HCT116 (cell line): ENCODE data around the gene TNRC6B. TPM values are rescaled to one million over a fixed set of nuclear protein-coding genes. Genes with fewer than 3 reads are reported as not detected.
"Not testable (repeated sequence)": the region's sequence is repeated elsewhere in the genome, so short reads cannot be mapped to it uniquely, and the experiment has no call there.

Experiments used
- ATAC-seq: fragments of 200-7000 bp; cut with Tn5 transposase; 2 replicates; pipeline ENCODE4 v1.9.1; 2020; ENCODE audit warnings: mild to moderate bottlenecking, moderate library complexity
- BruUV-seq: library from RNA; stranded (reverse); fragments of 400-500 nt; replicated peaks from 2 replicates; lab custom pipeline; 2021; lab: Mats Ljungman, UMichigan
- CTCF ChIA-PET: fragments of 300-600 bp; sonication (Branson Sonifier 250); formaldehyde crosslinking; loops from one replicate; lab custom pipeline; 2021; ENCODE audit warnings: antibody characterized with exemption; lab: Charles Lee
- POLR2A ChIA-PET: fragments of 300-600, 350-600 bp; sonication (Branson Sonifier 250); formaldehyde crosslinking; loops from one replicate; lab custom pipeline; 2021; ENCODE audit warnings: antibody characterized with exemption; lab: Charles Lee
- RAD21 ChIA-PET, 2 experiments: fragments of 300-600 bp; sonication (Branson Sonifier 250); formaldehyde crosslinking; loops; one replicate each; lab custom pipeline; 2023; ENCODE audit warnings: low total read pairs in 2 of 2; ENCODE audit not compliant: uncharacterized antibody in 2 of 2, unreplicated experiment in 2 of 2, low non-redundant PET in 1 of 2; lab: Charles Lee
- DNase-seq: peaks from one replicate; pipeline ENCODE4 v3.0.0-alpha.2; 2010; ENCODE audit warnings: low read depth, low spot score
- H2AFZ ChIP-seq: fragments of 200-600 bp; shearing (Covaris generic), sonication (generic); 2 replicates; pipeline ENCODE4 v1.6.1; 2017; ENCODE audit warnings: low read depth, mixed run types, mixed read lengths, antibody characterized with exemption, low read length; ENCODE audit not compliant: poor library complexity, severe bottlenecking
- H3K27ac ChIP-seq: 2 replicates; pipeline ENCODE4 v1.5.1; 2012; ENCODE audit warnings: low read depth, low read length
- H3K27me3 ChIP-seq: fragments of 200-600 bp; sonication (generic); 2 replicates; pipeline ENCODE4 v1.6.1; 2016; ENCODE audit warnings: mixed run types, low read length, mixed read lengths; ENCODE audit not compliant: insufficient read depth
- H3K36me3 ChIP-seq, 2 experiments: fragments of 200-500 bp in 1 of 2; fragments of 200-600 bp in 1 of 2; sonication (Bioruptor generic) in 1 of 2; sonication (generic) in 1 of 2; 2 replicates each; pipeline versions ENCODE4 v1.5.1 to v1.6.1; 2014 to 2016; ENCODE audit warnings: low read length in 2 of 2, inconsistent platforms in 1 of 2, mixed read lengths in 1 of 2, mixed run types in 1 of 2; ENCODE audit not compliant: insufficient read depth in 2 of 2, control insufficient read depth in 1 of 2
- H3K4me1 ChIP-seq, 2 experiments: fragments of 200-600 bp in 1 of 2; sonication (generic) in 1 of 2; 2 replicates each; pipeline versions ENCODE4 v1.5.1 to v1.6.1; 2012 to 2017; ENCODE audit warnings: low read length in 2 of 2, inconsistent platforms in 1 of 2, mild to moderate bottlenecking in 1 of 2, mixed read lengths in 1 of 2, mixed run types in 1 of 2, moderate library complexity in 1 of 2; ENCODE audit not compliant: insufficient read depth in 2 of 2, control insufficient read depth in 1 of 2
- H3K4me2 ChIP-seq: fragments of 200-600 bp; sonication (generic); 2 replicates; pipeline ENCODE4 v1.6.1; 2017; ENCODE audit warnings: mixed run types, low read length, mixed read lengths
- H3K4me3 ChIP-seq, 2 experiments: fragments of 200-600 bp in 1 of 2; sonication (generic) in 1 of 2; replicated peaks in 1 of 2; 2 replicates each; pipeline ENCODE4 v1.5.1; 2011 to 2016; ENCODE audit warnings: low read length in 2 of 2, control low read depth in 1 of 2, low read depth in 1 of 2, mild to moderate bottlenecking in 1 of 2, mixed read lengths in 1 of 2, mixed run types in 1 of 2
- H3K79me2 ChIP-seq: fragments of 200-600 bp; sonication (generic); 2 replicates; pipeline ENCODE4 v1.6.1; 2017; ENCODE audit warnings: mild to moderate bottlenecking, mixed run types, low read length, moderate library complexity, mixed read lengths; ENCODE audit not compliant: insufficient read depth
- H3K9ac ChIP-seq: fragments of 200-600 bp; sonication (generic); 2 replicates; pipeline ENCODE4 v1.6.1; 2016; ENCODE audit warnings: low read length, mixed read lengths
- H3K9me2 ChIP-seq: fragments of 200-600 bp; sonication (generic), shearing (Covaris generic); 2 replicates; pipeline ENCODE4 v1.6.1; 2017; ENCODE audit warnings: mixed run types, mild to moderate bottlenecking, moderate library complexity; ENCODE audit not compliant: insufficient read depth
- H3K9me3 ChIP-seq, 2 experiments: fragments of 200-500 bp in 1 of 2; fragments of 200-600 bp in 1 of 2; sonication (Bioruptor generic) in 1 of 2; sonication (generic) in 1 of 2; 2 replicates each; pipeline ENCODE4 v1.6.1; 2014 to 2017; ENCODE audit warnings: low read length in 2 of 2, mixed read lengths in 2 of 2, inconsistent platforms in 1 of 2, low read depth in 1 of 2, mild to moderate bottlenecking in 1 of 2, mixed run types in 1 of 2, moderate library complexity in 1 of 2; ENCODE audit not compliant: control insufficient read depth in 1 of 2, insufficient read depth in 1 of 2
- H4K20me1 ChIP-seq: fragments of 200-600 bp; sonication (generic), shearing (Covaris generic); 2 replicates; pipeline ENCODE4 v1.6.1; 2017; ENCODE audit warnings: mixed run types, mild to moderate bottlenecking, moderate library complexity; ENCODE audit not compliant: insufficient read depth
- ATF3 ChIP-seq: IDR thresholded peaks from 2 replicates; pipeline ENCODE4 v1.6.1; 2012
- CBX3 ChIP-seq: IDR thresholded peaks from 2 replicates; pipeline ENCODE4 v1.6.1; 2012; ENCODE audit warnings: low read depth
- CTCF ChIP-seq, 3 experiments: fragments of 200-600 bp in 1 of 3; sonication (generic) in 1 of 3; IDR thresholded peaks in 2 of 3; conservative IDR thresholded peaks in 1 of 3; 2 replicates each; pipeline ENCODE4 v1.5.1; 2012 to 2017; ENCODE audit warnings: low read depth in 2 of 3, low read length in 2 of 3, antibody characterized with exemption in 1 of 3, borderline replicate concordance in 1 of 3, control low read depth in 1 of 3, mild to moderate bottlenecking in 1 of 3, mixed read lengths in 1 of 3, mixed run types in 1 of 3, moderate library complexity in 1 of 3; ENCODE audit not compliant: insufficient read depth in 1 of 3
- EGR1 ChIP-seq: IDR thresholded peaks from 2 replicates; pipeline ENCODE4 v1.6.1; 2012; ENCODE audit warnings: low read depth
- EZH2phosphoT487 ChIP-seq: fragments of 200-600 bp; IDR thresholded peaks from 2 replicates; pipeline ENCODE4 v1.6.1; 2018; ENCODE audit warnings: antibody characterized with exemption, borderline replicate concordance
- JUND ChIP-seq: IDR thresholded peaks from 2 replicates; pipeline ENCODE4 v1.6.1; 2012
- MAX ChIP-seq: IDR thresholded peaks from 2 replicates; pipeline ENCODE4 v1.6.1; 2012
- POLR2A ChIP-seq: IDR thresholded peaks from 2 replicates; pipeline ENCODE4 v1.7.0; 2011; ENCODE audit warnings: borderline replicate concordance; ENCODE audit not compliant: insufficient read depth, insufficient read length; ENCODE audit errors: extremely low read depth
- POLR2AphosphoS5 ChIP-seq: IDR thresholded peaks from 2 replicates; pipeline ENCODE4 v1.6.1; 2011; ENCODE audit warnings: mild to moderate bottlenecking, low read depth, low read length, moderate library complexity
- RAD21 ChIP-seq: IDR thresholded peaks from 2 replicates; pipeline ENCODE4 v1.6.1; 2012; ENCODE audit warnings: low read depth, mild to moderate bottlenecking
- REST ChIP-seq: IDR thresholded peaks from 2 replicates; pipeline ENCODE4 v1.6.1; 2012; ENCODE audit warnings: low read depth
- SIN3A ChIP-seq: IDR thresholded peaks from 2 replicates; pipeline ENCODE4 v1.6.1; 2012; ENCODE audit warnings: low read depth
- SP1 ChIP-seq: IDR thresholded peaks from 2 replicates; pipeline ENCODE4 v1.6.1; 2012; ENCODE audit warnings: low read depth
- SRF ChIP-seq: IDR thresholded peaks from 2 replicates; pipeline ENCODE4 v1.6.1; 2012; ENCODE audit warnings: low read depth
- ZFX ChIP-seq: fragments of 450-650 bp; IDR thresholded peaks from 2 replicates; pipeline ENCODE4 v1.6.1; 2017
- intact Hi-C: fragments of 100-400 bp; cut with micrococcal nuclease; formaldehyde crosslinking; loops from 2 replicates; pipeline ENCODE4 v1.10.0; 2022
- total RNA-seq: library from RNA; stranded (reverse); gene quantifications from one replicate; pipeline ENCODE4 v1.2.1, GENCODE V29; 2021; ENCODE audit not compliant: unreplicated experiment

TNRC6B gene
- total RNA-seq, 1 experiment from 2014 or later: 29.8 TPM

GRCh38 chr22:40196628-40197360 lies 19.1 kb downstream of the TNRC6B start:
- Histone ChIP-seq H3K4me1 (peaks cover 5 to 8% of the 10 kb centered on the region in 2 experiments; a peak in 3 of 4 replicates), H4K20me1 (no peaks in the 10 kb centered on the region; the same call in 1 of the 2 replicates), H3K36me3 (no peaks in the 10 kb centered on the region), H3K4me2 (0 out of 2 replicates have a peak overlapping the region, but pooled peaks have one; percentile 0), H3K9me3 (no peaks in the 10 kb centered on the region), H3K27me3 (no peaks in the 10 kb centered on the region), H3K4me3 (no peak overlapping the region), H3K9ac (no peak overlapping the region), H2AFZ (no peak overlapping the region), H3K9me2 (no peaks in the 10 kb centered on the region), H3K27ac (no peak overlapping the region), H3K79me2 (peaks cover 43% of the 10 kb centered on the region)
- RAD21 ChIA-PET: no interaction called here
- DNase-seq (no peak), ATAC-seq (no peak; the same call in 1 of the 2 replicates)
- intact Hi-C loops: no loop called here
- POLR2A ChIA-PET: no interaction called here
- CTCF ChIA-PET: no interaction called here
- no TSS peak for BruUV-seq
- TF ChIP-seq POLR2AphosphoS5 (no peak), JUND (no peak), MAX (no peak), SRF (no peak), REST (no peak), CTCF (IDR thresholded peaks at IDR 0.05 in 2 of 3, conservative IDR thresholded peaks at IDR 0.05 in 1 of 3; ENCODE audit: borderline replicate concordance in 1 of 3, insufficient read depth in 1 of 3, low read depth in 2 of 3, low read length in 2 of 3) (no peak), POLR2A (no peak), ZFX (no peak), RAD21 (no peak), SIN3A (no peak), EGR1 (no peak), CBX3 (no peak), SP1 (no peak), ATF3 (no peak), EZH2phosphoT487 (no peak)

- H3K4me2 ChIP-seq, RAD21 ChIA-PET, ATAC-seq, CTCF ChIA-PET, H3K4me1 ChIP-seq, POLR2A ChIA-PET, intact Hi-C loops, H3K27ac ChIP-seq, H4K20me1 ChIP-seq, H3K36me3 ChIP-seq, H3K9me3 ChIP-seq, DNase-seq, H3K9ac ChIP-seq, H3K4me3 ChIP-seq, H2AFZ ChIP-seq, H3K27me3 ChIP-seq, H3K9me2 ChIP-seq, BruUV-seq: not testable (repeated sequence)
- peaks cover 46% of the 10 kb centered on the region for H3K79me2 ChIP-seq
Measured at GRCh38 chr22:40197421-40197820, 19.7 kb downstream of the TNRC6B start.
